Neural cell (in vitro differentiated cells): Measurements from ENCODE around the gene MXD1. TPM values are rescaled to one million over a fixed set of nuclear protein-coding genes. Genes with fewer than 3 reads are reported as not detected.

Source experiments
- H2AFZ ChIP-seq: fragments of 200-600, 300-800 bp; sonication (generic), shearing (Covaris generic); 2 replicates; pipeline ENCODE4 v1.6.0; 2014; ENCODE audit warnings: low read depth, mild to moderate bottlenecking, antibody characterized with exemption, low read length, moderate library complexity
- H3F3A ChIP-seq: fragments of 200-600 bp; shearing (Covaris generic); 2 replicates; pipeline ENCODE4 v1.6.1; 2016; ENCODE audit warnings: mild to moderate bottlenecking, moderate library complexity, mixed read lengths, antibody characterized with exemption, low read length; ENCODE audit not compliant: insufficient read depth, poor library complexity, severe bottlenecking
- H3K27ac ChIP-seq: fragments of 200-600, 300-800 bp; sonication (generic), shearing (Covaris generic); 2 replicates; pipeline ENCODE4 v1.5.1; 2014; ENCODE audit warnings: mild to moderate bottlenecking, low read length, moderate library complexity
- H3K27me3 ChIP-seq: fragments of 300-800, 200-600 bp; sonication (generic), shearing (Covaris generic); 2 replicates; pipeline ENCODE4 v1.6.0; 2014; ENCODE audit warnings: mild to moderate bottlenecking, low read depth, low read length, moderate library complexity; ENCODE audit not compliant: insufficient read depth
- H3K36me3 ChIP-seq: fragments of 300-800, 200-600 bp; sonication (generic), shearing (Covaris generic); 2 replicates; pipeline ENCODE4 v1.5.1; 2014; ENCODE audit warnings: mild to moderate bottlenecking, antibody characterized with exemption, low read length, moderate library complexity; ENCODE audit not compliant: insufficient read depth
- H3K4me2 ChIP-seq: fragments of 300-800, 200-600 bp; sonication (generic), shearing (Covaris generic); 2 replicates; pipeline ENCODE4 v1.6.0; 2014; ENCODE audit warnings: mild to moderate bottlenecking, low read length
- H3K4me3 ChIP-seq: fragments of 300-800, 200-600 bp; sonication (generic), shearing (Covaris generic); 2 replicates; pipeline ENCODE4 v1.5.1; 2014; ENCODE audit warnings: mild to moderate bottlenecking, low read length, moderate library complexity
- H3K79me2 ChIP-seq: fragments of 200-600 bp; shearing (Covaris generic); replicated peaks from 2 replicates; pipeline ENCODE4 v1.6.0; 2014; ENCODE audit warnings: mild to moderate bottlenecking, low read length, moderate library complexity; ENCODE audit not compliant: insufficient read depth
- H3K9ac ChIP-seq: fragments of 300-800, 200-600 bp; sonication (generic), shearing (Covaris generic); 2 replicates; pipeline ENCODE4 v1.6.1; 2016; ENCODE audit warnings: mild to moderate bottlenecking, low read length, mixed read lengths
- H3K9me2 ChIP-seq: fragments of 200-600 bp; shearing (Covaris generic); 2 replicates; pipeline ENCODE4 v1.6.1; 2016; ENCODE audit warnings: mild to moderate bottlenecking, low read length, mixed read lengths; ENCODE audit not compliant: insufficient read depth
- H3K9me3 ChIP-seq: fragments of 200-600, 300-800 bp; sonication (generic), shearing (Covaris generic); 2 replicates; pipeline ENCODE4 v1.6.1; 2016; ENCODE audit warnings: mild to moderate bottlenecking, mixed run types, low read length, moderate library complexity, mixed read lengths
- H4K20me1 ChIP-seq: fragments of 200-600 bp; shearing (Covaris generic); 2 replicates; pipeline ENCODE4 v1.6.1; 2016; ENCODE audit warnings: mild to moderate bottlenecking, mixed run types; ENCODE audit not compliant: insufficient read depth
- CTCF ChIP-seq: fragments of 450-650 bp; IDR thresholded peaks from 2 replicates; pipeline ENCODE4 v1.5.1; 2014; ENCODE audit warnings: antibody characterized with exemption, mild to moderate bottlenecking, moderate library complexity; ENCODE audit not compliant: poor library complexity, severe bottlenecking
- EP300 ChIP-seq: fragments of 450-650 bp; conservative IDR thresholded peaks from 2 replicates; pipeline ENCODE4 v1.6.1; 2014; ENCODE audit warnings: antibody characterized with exemption, mild to moderate bottlenecking, moderate library complexity; ENCODE audit not compliant: poor library complexity, severe bottlenecking
- EZH2 ChIP-seq: fragments of 200-600, 300-800 bp; shearing (Covaris generic), sonication (generic); IDR thresholded peaks from 2 replicates; pipeline ENCODE4 v1.6.1; 2014; ENCODE audit warnings: antibody characterized with exemption, low read length, borderline replicate concordance, mild to moderate bottlenecking; ENCODE audit not compliant: insufficient read depth, poor library complexity, severe bottlenecking
- MXI1 ChIP-seq: fragments of 450-650 bp; conservative IDR thresholded peaks from 2 replicates; pipeline ENCODE4 v1.6.1; 2014; ENCODE audit warnings: antibody characterized with exemption, mild to moderate bottlenecking; ENCODE audit not compliant: poor library complexity, severe bottlenecking
- POLR2AphosphoS5 ChIP-seq: IDR thresholded peaks from 2 replicates; pipeline ENCODE4 v1.6.1; 2012
- RAD21 ChIP-seq: fragments of 450-650 bp; conservative IDR thresholded peaks from 2 replicates; pipeline ENCODE4 v1.6.1; 2014; ENCODE audit warnings: antibody characterized with exemption, mild to moderate bottlenecking, moderate library complexity
- REST ChIP-seq: IDR thresholded peaks from 2 replicates; pipeline ENCODE4 v1.6.1; 2012; ENCODE audit warnings: borderline replicate concordance
- SMC3 ChIP-seq: fragments of 450-650 bp; conservative IDR thresholded peaks from 2 replicates; pipeline ENCODE4 v1.6.1; 2014; ENCODE audit warnings: antibody characterized with exemption, mild to moderate bottlenecking, moderate library complexity; ENCODE audit not compliant: poor library complexity
- TAF1 ChIP-seq: IDR thresholded peaks from 2 replicates; pipeline ENCODE4 v1.6.1; 2012; ENCODE audit warnings: low read depth
- polyA plus RNA-seq: library from polyadenylated mRNA; depleted of rRNA; stranded (reverse); fragments of >200 nt; gene quantifications from 2 replicates; pipeline ENCODE4 v1.2.3, GENCODE V29; 2014

MXD1 gene
- polyA plus RNA-seq, 1 donor from 2014 or later, result 16.4 TPM

DNA sequence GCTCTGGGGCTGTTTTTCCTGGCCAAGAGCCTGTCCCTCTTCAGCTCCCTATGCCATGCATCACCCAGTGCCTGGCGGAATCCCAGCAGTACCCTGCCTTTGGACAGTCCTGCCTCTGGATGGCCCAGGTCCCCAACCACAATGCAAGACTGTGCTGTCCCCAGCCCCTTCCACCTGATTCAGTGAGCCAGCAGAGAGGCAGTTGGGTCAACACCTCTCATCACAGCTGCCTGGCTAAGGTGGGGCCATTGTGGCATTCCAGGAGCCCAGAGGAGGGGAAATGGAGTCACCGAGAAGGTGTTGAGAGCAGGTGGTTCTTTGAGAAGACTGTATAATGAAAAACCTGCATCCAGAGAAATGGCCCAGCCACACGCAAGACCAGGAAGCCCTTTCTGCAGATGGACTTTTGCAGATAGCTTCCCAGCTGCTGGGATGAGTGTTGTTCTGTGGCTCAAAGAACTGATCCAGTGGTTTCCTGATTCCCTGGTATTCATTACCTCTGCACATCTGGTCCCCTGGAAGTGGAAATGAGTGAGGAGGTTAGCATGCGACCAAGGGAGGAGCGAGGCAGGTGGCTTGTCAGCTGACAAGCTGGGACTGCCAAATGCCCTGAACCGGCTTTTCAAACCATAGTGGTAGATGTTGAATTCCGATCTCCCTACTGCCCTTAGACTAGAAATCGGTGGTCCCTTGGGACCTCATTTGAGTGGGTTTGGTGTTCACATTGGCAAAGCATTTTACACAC lies 48.2 kb downstream of the MXD1 start:
- Histone ChIP-seq H3K4me2 (no peak overlapping the region), H3K9ac (no peak overlapping the region), H3K27ac (no peak overlapping the region), H3K9me3 (no peaks in the 10 kb centered on the region), H3F3A (no peaks in the 10 kb centered on the region), H3K9me2 (no peaks in the 10 kb centered on the region), H4K20me1 (no peaks in the 10 kb centered on the region), H3K27me3 (no peaks in the 10 kb centered on the region), H2AFZ (no peak overlapping the region), H3K4me3 (no peak overlapping the region), H3K79me2 (no peaks in the 10 kb centered on the region), H3K36me3 (no peaks in the 10 kb centered on the region)
- TF ChIP-seq MXI1, result no peak
- no peak for TF ChIP-seq EZH2
- TF ChIP-seq POLR2AphosphoS5, result no peak

GRCh38 chr2:69964353-69964841 lies 49.5 kb downstream of the MXD1 start:
- Histone ChIP-seq H3K9me3 (no peaks in the 10 kb centered on the region), H3F3A (no peaks in the 10 kb centered on the region), H3K79me2 (no peaks in the 10 kb centered on the region), H3K4me3 (no peak overlapping the region), H3K27ac (no peak overlapping the region), H4K20me1 (no peaks in the 10 kb centered on the region), H3K36me3 (no peaks in the 10 kb centered on the region), H3K9me2 (no peaks in the 10 kb centered on the region), H3K9ac (no peak overlapping the region), H3K4me2 (no peak overlapping the region), H3K27me3 (no peaks in the 10 kb centered on the region), H2AFZ (no peak overlapping the region)
- TF ChIP-seq MXI1 (no peak), CTCF (no peak), REST (no peak), EZH2 (no peak), SMC3 (no peak), POLR2AphosphoS5 (no peak), EP300 (no peak), RAD21 (no peak), TAF1 (no peak)
